K562 (cell line): ENCODE data around the gene ASRGL1. TPM values are rescaled to one million over a fixed set of nuclear protein-coding genes. Genes with fewer than 3 reads are reported as not detected.

Experiments used
- ARID3B ChIP-seq: fragments of 250-450 bp; sonication (Bioruptor Pico); IDR thresholded peaks from 2 replicates; pipeline ENCODE4 v1.4.0; 2020; ENCODE audit warnings: borderline replicate concordance
- ATF7 ChIP-seq: fragments of 450-650 bp; IDR thresholded peaks from 2 replicates; pipeline ENCODE4 v1.7.1; 2014; ENCODE audit warnings: mild to moderate bottlenecking, moderate library complexity
- C11orf30 ChIP-seq: fragments of 450-650 bp; IDR thresholded peaks from 2 replicates; pipeline ENCODE4 v1.6.1; 2016; ENCODE audit warnings: low read depth, mild to moderate bottlenecking
- CAMTA2 ChIP-seq: fragments of 250-450 bp; sonication (Bioruptor Pico); conservative IDR thresholded peaks from 2 replicates; pipeline ENCODE4 v1.5.1; 2022
- CBFA2T3 ChIP-seq: fragments of 450-650 bp; IDR thresholded peaks from 2 replicates; pipeline ENCODE4 v1.6.1; 2017
- CBX2 ChIP-seq: fragments of 200-600 bp; sonication (generic); IDR thresholded peaks from one replicate; pipeline ENCODE4 v1.6.1; 2012; ENCODE audit warnings: mild to moderate bottlenecking, low read length, inconsistent platforms; ENCODE audit not compliant: insufficient read depth, poor library complexity, severe bottlenecking
- CBX5 ChIP-seq: IDR thresholded peaks from 2 replicates; pipeline ENCODE4 v1.6.1; 2014; ENCODE audit warnings: low read depth, borderline replicate concordance
- CREM ChIP-seq: IDR thresholded peaks from 2 replicates; pipeline ENCODE4 v1.6.1; 2014; ENCODE audit warnings: antibody characterized with exemption, low read depth
- E2F3 ChIP-seq: fragments of 250-450 bp; sonication (Bioruptor Pico); IDR thresholded peaks from 2 replicates; pipeline ENCODE4 v1.4.0; 2020; ENCODE audit warnings: mild to moderate bottlenecking
- MAFG ChIP-seq: fragments of 450-650 bp; conservative IDR thresholded peaks from 2 replicates; pipeline ENCODE4 v1.6.1; 2016; ENCODE audit warnings: missing genetic modification characterization, missing compliant biosample characterization
- MAZ ChIP-seq, 2 experiments: fragments of 450-650 bp in 1 of 2; sonication (generic) in 1 of 2; formaldehyde crosslinking; IDR thresholded peaks in 1 of 2; conservative IDR thresholded peaks in 1 of 2; 2 replicates each; pipeline versions ENCODE4 v1.4.0 to v1.5.0; 2020; ENCODE audit warnings: mild to moderate bottlenecking in 1 of 2, missing genetic modification reagents in 1 of 2
- MXD1 ChIP-seq: fragments of 250-450 bp; sonication (Bioruptor Pico); IDR thresholded peaks from 2 replicates; pipeline ENCODE4 v1.8.0; 2021; ENCODE audit warnings: borderline replicate concordance, mild to moderate bottlenecking, moderate library complexity; ENCODE audit not compliant: poor library complexity, severe bottlenecking
- RNF2 ChIP-seq: sonication (generic); IDR thresholded peaks from 2 replicates; pipeline ENCODE4 v1.6.1; 2016
- SAFB ChIP-seq: fragments of 200-400 bp; formaldehyde crosslinking; IDR thresholded peaks from 2 replicates; pipeline ENCODE4 v1.6.1; 2017; ENCODE audit warnings: low read depth, low read length, borderline replicate concordance
- STAT5A ChIP-seq: IDR thresholded peaks from 2 replicates; pipeline ENCODE4 v1.6.1; 2012; ENCODE audit warnings: low read length, inconsistent platforms, borderline replicate concordance
- TSHZ1 ChIP-seq: fragments of 250-450 bp; sonication (Bioruptor Pico); IDR thresholded peaks from 2 replicates; pipeline ENCODE4 v1.4.0; 2020; ENCODE audit warnings: mild to moderate bottlenecking, moderate library complexity
- ZFP1 ChIP-seq: fragments of 450-650 bp; formaldehyde crosslinking; IDR thresholded peaks from 2 replicates; pipeline ENCODE4 v1.4.0; 2020; ENCODE audit warnings: mild to moderate bottlenecking, mixed read lengths
- ZNF589 ChIP-seq: fragments of 200-800 bp; sonication (Bioruptor generic); IDR thresholded peaks from 2 replicates; pipeline ENCODE4 v1.6.1; 2016; ENCODE audit warnings: low read depth, missing genetic modification characterization, missing compliant biosample characterization
- ZNF740 ChIP-seq, 3 experiments: fragments of 200-800 bp in 1 of 3; sonication (Bioruptor generic) in 1 of 3; sonication (generic) in 1 of 3; formaldehyde crosslinking in 1 of 3; IDR thresholded peaks; 2 replicates each; pipeline versions ENCODE4 v1.6.1 to v1.8.0; 2016 to 2022; ENCODE audit warnings: mild to moderate bottlenecking in 2 of 3, missing compliant biosample characterization in 2 of 3, missing genetic modification characterization in 2 of 3, missing genetic modification reagents in 1 of 3
- ZNF785 ChIP-seq: fragments of 250-450 bp; sonication (Bioruptor Pico); IDR thresholded peaks from 2 replicates; pipeline ENCODE4 v1.4.0; 2020; ENCODE audit warnings: mild to moderate bottlenecking
- polyA plus RNA-seq, 8 experiments: library from polyadenylated mRNA; depleted of rRNA in 4 of 8; stranded (reverse) in 5 of 8; unstranded in 3 of 8; fragments of >200 nt; fragmentation: Nextera tagmentation in 2 of 8; fragmentation: Illumina TruSeq in 1 of 8; extraction: Ambion mirVana in 2 of 8; extraction: Trizol in 1 of 8; gene quantifications; 2 replicates each; pipeline versions ENCODE4 v1.2.1 to v1.2.3, GENCODE V29; 2011 to 2014; ENCODE audit warnings: inconsistent platforms in 1 of 8, missing spikeins in 1 of 8
- total RNA-seq, 7 experiments: library from RNA; depleted of rRNA in 6 of 7; stranded (reverse); fragments of >200 nt in 6 of 7; fragmentation: Illumina TruSeq in 2 of 7; extraction: Trizol in 2 of 7; gene quantifications; 2 replicates each; pipeline versions ENCODE4 v1.2.1 to v1.2.3, GENCODE V29; 2011 to 2021; ENCODE audit warnings: low replicate concordance in 1 of 7

ASRGL1 gene
- total and polyA plus RNA-seq, 9 of the 15 experiments (the other 6 are each of a cell fraction or from before 2014, with no cell fraction given) = 3.1 to 23.0 (median 11.2) TPM

- TF ChIP-seq ZNF740 (CRISPR knock-in tag; IDR thresholded peaks at IDR 0.05) (no peak), ZNF740 (tag; IDR thresholded peaks at IDR 0.05) (no peak), CBFA2T3 (peak; percentile 3; the same call in 1 of the 2 replicates), SAFB (no peak), ZFP1 (no peak), MXD1 (CRISPR knock-in tag) (no peak), ARID3B (CRISPR knock-in tag) (no peak), C11orf30 (peak; percentile 64; the same call in 1 of the 2 replicates), CBX2 (no peak), ATF7 (0 out of 2 replicates have a peak, but pooled peaks have one; percentile 9), E2F3 (CRISPR knock-in tag) (no peak), TSHZ1 (CRISPR knock-in tag) (0 out of 2 replicates have a peak, but pooled peaks have one; percentile 24), MAZ (CRISPR knock-in tag; conservative IDR thresholded peaks at IDR 0.05 in 1 of 2, IDR thresholded peaks at IDR 0.05 in 1 of 2) (0 out of 4 replicates have a peak, but pooled peaks of 1 of the 2 experiments have one; percentile 9), ZNF785 (CRISPR knock-in tag) (no peak), MAFG (tag) (peak; percentile 64), CBX5 (no peak), RNF2 (peak; percentile 40; the same call in 1 of the 2 replicates), ZNF589 (peak; percentile 68; the same call in 1 of the 2 replicates), CREM (0 out of 2 replicates have a peak, but pooled peaks have one; percentile 24), CAMTA2 (no peak), STAT5A (no peak)
Observed at GRCh38 chr11:62427630-62428233, 90.5 kb downstream of the ASRGL1 start (continued).
